Measurements from ENCODE around the gene NEK8.
A peak's percentile ranks its signal among the peaks of the same experiment; 100 is the strongest.

Gene NEK8

DNA sequence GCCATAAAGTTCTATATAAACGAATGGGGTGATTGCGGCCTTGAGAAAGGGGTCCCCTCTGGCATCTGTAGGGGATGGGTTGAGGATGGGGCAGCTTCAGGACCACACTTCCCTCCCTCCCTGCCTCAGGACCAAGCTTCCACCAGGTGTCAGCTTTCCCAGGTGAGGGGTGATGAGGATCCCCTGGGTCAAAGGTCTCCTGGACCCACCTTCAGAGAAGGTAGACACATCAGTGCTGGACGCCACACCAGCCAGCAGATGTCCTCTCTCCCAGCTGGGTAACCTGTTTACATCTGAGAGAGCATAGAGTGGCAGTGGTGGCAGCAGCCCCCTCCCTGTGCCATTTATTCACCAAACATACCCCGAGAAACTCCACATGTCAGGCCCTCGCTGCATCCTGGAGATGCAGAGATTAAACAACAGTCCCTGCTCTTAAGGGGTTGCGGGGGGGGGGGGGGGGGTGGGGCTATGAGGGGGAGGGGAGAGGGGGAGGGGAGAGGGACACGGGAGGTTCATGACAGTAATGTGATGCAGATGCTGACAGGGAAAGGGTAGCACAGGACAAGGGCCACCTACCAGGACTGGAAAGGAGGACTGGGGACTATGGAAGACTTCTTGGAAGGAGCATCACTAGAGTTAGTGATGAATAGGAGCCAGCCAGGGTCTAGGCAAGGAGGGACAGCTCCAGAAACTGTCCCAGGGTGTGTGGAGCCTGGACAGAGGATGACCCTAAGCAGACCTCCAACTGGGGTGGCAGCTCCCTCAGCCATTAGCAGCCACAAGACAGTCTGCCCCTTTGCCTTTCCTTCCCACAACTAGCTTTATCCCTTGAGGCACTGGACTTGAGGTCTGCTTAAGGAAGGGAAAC lies 21.9 kb upstream of the NEK8 start:
- Histone ChIP-seq H3K9ac (no peak overlapping the region), H3K79me2 (no peaks in the 10 kb centered on the region)
- TF ChIP-seq, protein P1, sequence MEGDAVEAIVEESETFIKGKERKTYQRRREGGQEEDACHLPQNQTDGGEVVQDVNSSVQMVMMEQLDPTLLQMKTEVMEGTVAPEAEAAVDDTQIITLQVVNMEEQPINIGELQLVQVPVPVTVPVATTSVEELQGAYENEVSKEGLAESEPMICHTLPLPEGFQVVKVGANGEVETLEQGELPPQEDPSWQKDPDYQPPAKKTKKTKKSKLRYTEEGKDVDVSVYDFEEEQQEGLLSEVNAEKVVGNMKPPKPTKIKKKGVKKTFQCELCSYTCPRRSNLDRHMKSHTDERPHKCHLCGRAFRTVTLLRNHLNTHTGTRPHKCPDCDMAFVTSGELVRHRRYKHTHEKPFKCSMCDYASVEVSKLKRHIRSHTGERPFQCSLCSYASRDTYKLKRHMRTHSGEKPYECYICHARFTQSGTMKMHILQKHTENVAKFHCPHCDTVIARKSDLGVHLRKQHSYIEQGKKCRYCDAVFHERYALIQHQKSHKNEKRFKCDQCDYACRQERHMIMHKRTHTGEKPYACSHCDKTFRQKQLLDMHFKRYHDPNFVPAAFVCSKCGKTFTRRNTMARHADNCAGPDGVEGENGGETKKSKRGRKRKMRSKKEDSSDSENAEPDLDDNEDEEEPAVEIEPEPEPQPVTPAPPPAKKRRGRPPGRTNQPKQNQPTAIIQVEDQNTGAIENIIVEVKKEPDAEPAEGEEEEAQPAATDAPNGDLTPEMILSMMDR (IDR thresholded peaks at IDR 0.05), result no peak

DNA sequence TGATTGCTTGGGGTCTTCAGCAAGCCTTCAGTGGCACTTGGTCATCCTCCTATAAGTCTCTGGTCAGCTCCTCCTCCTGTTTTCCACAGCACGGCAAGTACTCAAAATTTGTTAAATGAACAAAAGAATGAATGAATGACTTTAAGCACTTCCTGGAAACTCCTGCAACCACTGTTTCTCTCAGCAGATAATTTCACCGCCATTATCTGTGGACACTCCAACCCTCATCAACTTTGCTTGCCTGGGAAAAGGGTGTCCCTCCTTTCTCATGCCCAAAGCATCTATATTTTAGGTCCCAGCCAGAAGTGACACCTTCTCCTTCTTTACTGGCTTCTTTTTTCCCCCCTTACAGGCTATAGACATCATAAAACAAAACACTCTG lies 21.3 kb upstream of the NEK8 start:
- H3K4me2 ChIP-seq (ENCODE audit: low read length), result no peak overlapping the region

More for the DNA sequence above, 21.9 kb upstream of the NEK8 start:
- H3K4me3 ChIP-seq (ENCODE audit: low read depth, low read length), result no peak overlapping the region
- H3K4me1 ChIP-seq, result no peaks in the 10 kb centered on the region
- H3K4me2 ChIP-seq (ENCODE audit: low read length), result no peak overlapping the region
- H3K9me3 ChIP-seq (ENCODE audit: control insufficient read depth, low read length), result no peaks in the 10 kb centered on the region
- H3K36me3 ChIP-seq (ENCODE audit: control insufficient read depth, insufficient read depth, low read length), result no peaks in the 10 kb centered on the region
- H3K27ac ChIP-seq, result no peak overlapping the region
- H2AFZ ChIP-seq, result no peak overlapping the region
- no peaks in the 10 kb centered on the region for H3K27me3 ChIP-seq (ENCODE audit: control insufficient read depth, insufficient read depth, low read length)

DNA sequence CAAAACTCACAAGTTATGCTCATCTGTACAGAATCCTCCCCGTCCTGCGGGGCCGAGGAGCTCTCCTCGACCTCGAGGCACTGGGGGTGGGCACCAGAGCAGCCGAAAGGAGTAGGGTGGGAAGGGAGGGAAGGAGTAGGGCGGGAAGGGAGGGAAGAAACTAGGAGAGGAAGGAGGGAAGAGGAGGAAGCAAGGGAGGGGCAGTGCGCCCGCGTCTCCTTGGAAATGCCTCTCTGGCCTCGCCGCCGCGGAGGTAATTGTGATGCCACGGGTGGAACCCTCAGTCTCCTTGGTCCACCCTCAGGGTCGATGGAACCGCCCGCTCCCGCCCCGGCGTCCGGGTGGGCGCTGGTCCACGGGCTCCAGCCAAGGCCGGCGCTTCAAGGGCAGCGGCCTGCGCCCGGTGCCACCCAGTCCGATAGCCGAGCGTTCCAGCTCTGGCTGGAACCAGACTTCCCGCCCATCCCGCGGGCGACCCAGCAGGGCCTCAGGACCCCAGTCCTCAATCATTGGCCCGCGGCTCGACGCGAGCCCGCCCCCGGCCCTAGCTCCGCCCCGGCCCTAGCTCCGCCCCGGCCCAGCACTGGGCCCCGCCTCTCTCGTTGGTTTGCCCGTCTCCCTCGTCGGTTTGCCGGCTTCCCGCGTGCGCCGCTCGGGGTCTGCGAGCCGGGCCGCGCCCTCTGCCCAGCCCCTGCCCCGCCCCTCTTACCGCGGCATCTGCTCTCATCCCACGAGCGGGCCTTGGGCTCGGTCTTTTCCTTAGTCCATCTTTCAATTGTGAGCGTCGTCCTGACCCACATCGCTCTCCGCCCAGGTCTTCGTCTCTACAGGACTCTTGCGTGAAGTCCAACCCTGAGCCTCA lies 17.5 kb upstream of the NEK8 start:
- Histone ChIP-seq H3K36me3 (ENCODE audit: control insufficient read depth, insufficient read depth, low read length) (no peaks in the 10 kb centered on the region), H3K9me3 (ENCODE audit: control insufficient read depth, low read length) (no peaks in the 10 kb centered on the region), H3K27ac (peak overlapping the region; percentile 51), H3K9ac (peak overlapping the region; percentile 30), H3K4me1 (no peaks in the 10 kb centered on the region), H3K27me3 (ENCODE audit: control insufficient read depth, insufficient read depth, low read length) (no peaks in the 10 kb centered on the region), H2AFZ (peak overlapping the region; percentile 94), H3K4me3 (ENCODE audit: low read depth, low read length) (peak overlapping the region; percentile 60), H3K4me2 (ENCODE audit: low read length) (peak overlapping the region; percentile 67), H3K79me2 (no peaks in the 10 kb centered on the region)
- TF ChIP-seq, protein P1 (IDR thresholded peaks at IDR 0.05), result peak; percentile 48

More for the DNA sequence above, 21.3 kb upstream of the NEK8 start:
- H3K4me3 ChIP-seq (ENCODE audit: low read depth, low read length), result no peak overlapping the region
- no peaks in the 10 kb centered on the region for H3K27me3 ChIP-seq (ENCODE audit: control insufficient read depth, insufficient read depth, low read length)
- H3K9me3 ChIP-seq (ENCODE audit: control insufficient read depth, low read length), result no peaks in the 10 kb centered on the region
- TF ChIP-seq, protein P1 (IDR thresholded peaks at IDR 0.05), result no peak
- H3K4me1 ChIP-seq, result no peaks in the 10 kb centered on the region
- no peak overlapping the region for H3K27ac ChIP-seq
- no peaks in the 10 kb centered on the region for H3K79me2 ChIP-seq
- H3K36me3 ChIP-seq (ENCODE audit: control insufficient read depth, insufficient read depth, low read length), result no peaks in the 10 kb centered on the region
- no peak overlapping the region for H3K9ac ChIP-seq
- no peak overlapping the region for H2AFZ ChIP-seq

DNA sequence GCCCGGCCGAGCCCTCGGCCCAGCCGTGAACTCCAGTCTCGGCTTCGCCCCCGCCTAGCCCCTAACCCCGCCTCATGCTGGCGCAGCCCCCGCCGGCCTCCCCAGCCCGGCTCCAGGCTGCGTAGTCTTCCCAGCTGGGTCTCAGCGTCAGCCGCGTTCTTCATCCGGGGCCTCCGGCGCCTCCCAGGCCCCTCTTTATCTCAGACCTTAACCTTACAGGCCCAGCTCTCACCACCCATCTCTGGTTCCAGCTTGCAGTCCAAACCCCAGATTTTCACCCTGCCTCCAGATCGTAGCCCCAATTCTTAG lies 16.9 kb upstream of the NEK8 start, which contains the start of gene PROCA1:
Gene PROCA1 (minus strand): TSS at position 166 of the 309 bp plus-strand sequence. CDS start 228 bp downstream, outside the sequence.
- H3K4me3 ChIP-seq (ENCODE audit: low read depth, low read length), result peak within 1 kb of the TSS; percentile 60
- no peaks in the 10 kb centered on the region for H3K4me1 ChIP-seq
- H3K4me2 ChIP-seq (ENCODE audit: low read length), result peak within 1 kb of the TSS; percentile 67
- no peaks in the 10 kb centered on the region for H3K9me3 ChIP-seq (ENCODE audit: control insufficient read depth, low read length)
- peak within 1 kb of the TSS; percentile 51 for H3K27ac ChIP-seq
- no peaks in the 10 kb centered on the region for H3K27me3 ChIP-seq (ENCODE audit: control insufficient read depth, insufficient read depth, low read length)
- peak within 1 kb of the TSS; percentile 30 for H3K9ac ChIP-seq
- H3K36me3 ChIP-seq (ENCODE audit: control insufficient read depth, insufficient read depth, low read length), result no peaks in the 10 kb centered on the region
- no peaks in the 10 kb centered on the region for H3K79me2 ChIP-seq
- peak within 1 kb of the TSS; percentile 94 for H2AFZ ChIP-seq
- TF ChIP-seq, protein P1 (IDR thresholded peaks at IDR 0.05), result no peak

All from parathyroid adenoma (tissue), 2 donors.